GM19035 (cell line): ENCODE data around the gene NEK8.
A peak's percentile ranks its signal among the peaks of the same experiment; 100 is the strongest.
"Not testable (repeated sequence)": the region's sequence is repeated elsewhere in the genome, so short reads cannot be mapped to it uniquely, and the experiment has no call there.

Experiments
- ATAC-seq: cut with Tn5 transposase; IDR thresholded peaks from one replicate; pipeline ENCODE4 v1.9.1; 2021; ENCODE audit not compliant: unreplicated experiment

Gene NEK8

DNA sequence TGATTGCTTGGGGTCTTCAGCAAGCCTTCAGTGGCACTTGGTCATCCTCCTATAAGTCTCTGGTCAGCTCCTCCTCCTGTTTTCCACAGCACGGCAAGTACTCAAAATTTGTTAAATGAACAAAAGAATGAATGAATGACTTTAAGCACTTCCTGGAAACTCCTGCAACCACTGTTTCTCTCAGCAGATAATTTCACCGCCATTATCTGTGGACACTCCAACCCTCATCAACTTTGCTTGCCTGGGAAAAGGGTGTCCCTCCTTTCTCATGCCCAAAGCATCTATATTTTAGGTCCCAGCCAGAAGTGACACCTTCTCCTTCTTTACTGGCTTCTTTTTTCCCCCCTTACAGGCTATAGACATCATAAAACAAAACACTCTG is 21.3 kb upstream of the NEK8 start:
- ATAC-seq: no peak

DNA sequence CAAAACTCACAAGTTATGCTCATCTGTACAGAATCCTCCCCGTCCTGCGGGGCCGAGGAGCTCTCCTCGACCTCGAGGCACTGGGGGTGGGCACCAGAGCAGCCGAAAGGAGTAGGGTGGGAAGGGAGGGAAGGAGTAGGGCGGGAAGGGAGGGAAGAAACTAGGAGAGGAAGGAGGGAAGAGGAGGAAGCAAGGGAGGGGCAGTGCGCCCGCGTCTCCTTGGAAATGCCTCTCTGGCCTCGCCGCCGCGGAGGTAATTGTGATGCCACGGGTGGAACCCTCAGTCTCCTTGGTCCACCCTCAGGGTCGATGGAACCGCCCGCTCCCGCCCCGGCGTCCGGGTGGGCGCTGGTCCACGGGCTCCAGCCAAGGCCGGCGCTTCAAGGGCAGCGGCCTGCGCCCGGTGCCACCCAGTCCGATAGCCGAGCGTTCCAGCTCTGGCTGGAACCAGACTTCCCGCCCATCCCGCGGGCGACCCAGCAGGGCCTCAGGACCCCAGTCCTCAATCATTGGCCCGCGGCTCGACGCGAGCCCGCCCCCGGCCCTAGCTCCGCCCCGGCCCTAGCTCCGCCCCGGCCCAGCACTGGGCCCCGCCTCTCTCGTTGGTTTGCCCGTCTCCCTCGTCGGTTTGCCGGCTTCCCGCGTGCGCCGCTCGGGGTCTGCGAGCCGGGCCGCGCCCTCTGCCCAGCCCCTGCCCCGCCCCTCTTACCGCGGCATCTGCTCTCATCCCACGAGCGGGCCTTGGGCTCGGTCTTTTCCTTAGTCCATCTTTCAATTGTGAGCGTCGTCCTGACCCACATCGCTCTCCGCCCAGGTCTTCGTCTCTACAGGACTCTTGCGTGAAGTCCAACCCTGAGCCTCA is 17.5 kb upstream of the NEK8 start:
- peak; percentile 77 for ATAC-seq

DNA sequence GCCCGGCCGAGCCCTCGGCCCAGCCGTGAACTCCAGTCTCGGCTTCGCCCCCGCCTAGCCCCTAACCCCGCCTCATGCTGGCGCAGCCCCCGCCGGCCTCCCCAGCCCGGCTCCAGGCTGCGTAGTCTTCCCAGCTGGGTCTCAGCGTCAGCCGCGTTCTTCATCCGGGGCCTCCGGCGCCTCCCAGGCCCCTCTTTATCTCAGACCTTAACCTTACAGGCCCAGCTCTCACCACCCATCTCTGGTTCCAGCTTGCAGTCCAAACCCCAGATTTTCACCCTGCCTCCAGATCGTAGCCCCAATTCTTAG is 16.9 kb upstream of the NEK8 start, which contains the start of gene PROCA1:
PROCA1 (minus strand) TSS at position 166 of the 309 bp plus-strand sequence. CDS start 228 bp downstream, outside the sequence.
- no peak for ATAC-seq

DNA sequence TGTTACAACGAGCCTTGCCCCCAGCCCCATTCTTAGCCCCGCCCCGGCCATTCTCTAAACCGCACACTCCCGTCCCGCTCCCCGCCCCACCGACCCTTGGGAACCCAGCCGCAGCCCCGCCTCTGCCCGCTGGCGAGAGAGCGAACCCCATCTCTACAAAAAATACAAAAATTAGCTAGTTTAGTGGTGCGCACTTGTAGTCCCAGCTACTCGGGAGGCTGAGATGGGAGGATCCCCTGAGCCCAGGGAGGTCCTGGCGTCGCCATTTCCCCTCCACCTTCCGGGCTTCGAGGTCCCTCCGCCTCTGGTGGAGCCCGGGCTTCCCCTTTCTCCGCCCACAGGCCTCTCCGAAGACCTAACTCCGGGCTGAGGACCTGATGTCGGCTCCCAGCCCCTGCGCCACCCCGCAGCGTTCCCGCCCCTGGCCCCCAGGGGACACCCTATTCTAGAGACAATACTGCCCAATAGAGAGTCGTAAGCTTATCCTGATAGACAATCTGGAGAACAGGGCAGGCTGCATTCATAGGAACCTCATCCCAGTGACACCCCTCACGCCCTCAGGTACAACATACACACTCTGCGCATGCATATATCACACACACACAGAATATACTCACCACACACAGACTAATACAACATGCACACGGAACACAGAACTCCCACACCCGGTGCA is 16.4 kb upstream of the NEK8 start:
- ATAC-seq: no peak

DNA sequence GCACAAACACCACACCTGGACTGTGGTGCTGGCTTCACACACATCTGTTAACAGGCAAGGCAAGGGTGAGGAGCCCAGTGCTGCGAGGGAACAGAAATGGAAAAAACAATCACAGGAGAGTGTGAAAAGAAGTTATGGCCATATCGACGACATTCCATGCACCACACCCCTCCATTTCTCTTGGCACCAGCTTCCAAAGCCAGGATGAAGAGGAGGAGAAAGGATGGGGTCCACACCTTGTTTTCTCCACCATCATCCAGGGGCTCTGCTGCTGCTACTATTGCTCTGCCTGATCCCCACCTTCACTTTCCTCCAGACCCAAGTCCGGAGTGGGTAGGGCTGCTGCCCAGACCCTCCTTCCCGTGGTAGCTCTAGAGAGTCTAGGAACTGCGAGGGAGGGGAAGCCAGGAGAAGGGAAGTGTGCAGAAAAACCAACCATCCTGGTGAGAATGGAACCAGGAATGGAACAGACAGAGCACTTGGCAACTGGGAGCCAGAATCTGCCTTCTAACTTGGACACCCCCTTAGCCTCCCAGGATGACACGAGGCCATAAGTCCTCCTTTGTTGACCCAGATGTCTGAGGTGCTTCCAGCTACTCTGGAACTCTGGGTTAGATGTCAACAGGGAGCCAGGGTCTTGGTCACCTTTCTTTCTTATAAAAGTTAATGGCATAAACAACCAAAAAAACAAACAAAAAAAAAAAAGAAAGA is 15.7 kb upstream of the NEK8 start:
- no peak for ATAC-seq

DNA sequence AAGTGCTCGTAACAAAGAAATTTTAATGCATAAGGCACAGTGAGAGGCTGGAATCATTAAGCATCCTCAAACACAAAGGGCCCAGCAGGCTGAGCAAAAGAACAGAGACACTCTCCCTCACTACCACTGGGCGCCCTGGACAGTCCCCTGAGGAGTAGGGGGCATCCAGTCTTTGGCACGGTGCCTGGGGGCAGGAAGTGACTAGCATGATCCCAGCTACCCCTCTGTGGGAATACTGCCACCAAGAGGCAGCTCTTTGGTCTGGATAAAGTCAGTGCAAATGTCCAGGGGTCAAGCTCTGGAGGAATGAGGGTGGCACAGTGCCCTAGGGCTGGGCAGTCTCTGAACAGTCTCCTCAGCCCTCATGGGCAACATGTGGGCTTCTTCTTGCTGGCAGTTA is 14.3 kb upstream of the NEK8 start:
- ATAC-seq: no peak

DNA sequence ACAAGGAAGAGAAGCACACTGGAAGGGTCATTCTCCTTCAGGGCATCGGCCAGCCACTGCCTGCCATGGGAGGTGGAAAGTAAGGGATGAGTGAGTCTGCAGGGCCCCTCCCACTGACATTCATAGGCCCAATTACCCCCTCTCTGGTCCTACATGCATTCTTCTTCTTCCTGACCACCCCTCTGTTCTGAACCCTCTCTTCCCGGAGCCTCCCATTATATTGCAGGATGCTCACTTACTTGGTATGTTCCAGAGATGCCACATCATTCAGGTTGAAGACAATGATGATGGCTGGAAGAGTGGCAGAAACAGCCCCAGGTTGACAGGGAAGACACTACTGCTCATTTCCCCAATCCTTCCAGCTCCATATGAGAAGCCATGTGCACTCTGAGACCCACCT is 13.4 kb upstream of the NEK8 start:
- ATAC-seq: no peak

DNA sequence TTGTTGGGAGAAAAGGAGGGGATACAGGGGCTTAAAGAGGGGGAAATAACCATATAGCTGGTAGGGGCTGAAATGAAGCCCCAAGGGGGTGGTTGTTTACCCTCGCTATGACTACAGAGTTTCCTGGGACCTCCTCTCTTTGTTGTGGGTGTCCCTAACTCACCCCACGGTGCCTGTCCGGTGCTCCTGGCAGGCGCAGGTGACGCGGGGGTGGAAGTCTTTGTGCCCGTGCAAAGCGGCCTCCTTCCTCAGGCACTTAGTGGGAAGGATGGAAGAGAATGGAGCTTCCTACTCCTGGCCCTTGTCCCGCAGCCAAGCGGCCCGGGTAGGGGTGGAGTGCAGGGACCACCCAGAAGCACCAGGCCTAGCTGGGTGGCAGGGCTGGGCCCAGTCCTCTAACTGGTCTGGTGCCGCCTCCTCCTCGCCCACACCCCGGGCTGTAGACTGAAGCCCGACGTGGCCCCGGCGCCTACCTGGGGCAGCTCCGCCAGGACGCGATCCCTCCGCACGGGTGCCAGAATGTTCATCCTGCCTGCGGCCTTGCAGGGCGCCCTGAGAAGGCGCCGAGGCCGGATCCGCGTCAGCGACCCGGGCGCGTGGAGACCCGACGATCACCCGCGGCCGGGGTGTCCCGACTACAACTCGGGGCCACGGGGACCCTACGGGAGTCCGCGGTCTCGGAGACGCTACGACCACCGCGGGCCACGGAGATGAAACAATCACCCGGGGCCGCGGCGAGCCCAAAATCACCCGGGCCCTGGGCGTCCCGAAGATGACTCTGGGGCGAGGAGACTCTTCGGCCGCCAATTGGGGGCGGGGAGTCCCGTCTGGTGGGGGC is 11.6 kb upstream of the NEK8 start:
- ATAC-seq: no peak

DNA sequence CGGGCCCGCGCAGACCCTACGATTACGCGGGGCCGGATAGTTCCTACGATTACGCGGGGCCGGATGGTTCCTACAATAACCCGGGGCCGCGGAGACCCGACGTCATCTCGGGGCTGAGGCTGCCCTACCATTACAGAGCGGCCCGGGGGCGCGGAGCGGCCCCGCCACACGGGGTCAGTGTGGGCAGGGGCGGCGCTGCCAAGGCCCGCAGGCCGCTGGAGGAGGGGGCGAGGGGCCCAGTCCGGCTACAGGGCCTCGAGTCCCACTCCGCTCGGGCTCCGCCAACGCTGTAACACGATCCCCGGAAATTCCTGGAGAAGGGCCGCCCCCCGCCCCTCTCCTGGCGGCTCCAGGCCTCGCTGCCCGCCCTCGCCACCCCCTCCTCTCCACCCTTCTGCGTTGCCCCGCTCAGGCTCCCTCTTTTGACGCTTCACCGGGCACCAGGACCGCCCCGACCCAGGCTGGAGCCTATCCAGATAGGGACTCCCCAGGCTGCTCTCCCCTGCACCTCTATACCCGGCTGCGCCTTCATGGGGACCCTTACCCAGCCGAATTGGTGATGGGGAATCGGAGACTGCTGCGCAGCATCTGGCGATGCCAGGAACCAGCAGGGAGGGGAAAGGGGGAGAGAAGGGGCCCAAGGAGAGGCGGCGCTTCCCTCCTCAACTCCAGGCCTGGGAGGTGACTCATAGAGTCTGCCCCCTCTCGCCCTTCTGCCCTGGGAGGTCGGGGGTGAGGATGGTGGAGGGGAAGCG is 10.8 kb upstream of the NEK8 start, which contains the start of gene RAB34:
RAB34 (minus strand) TSS at position 291 of the 755 bp plus-strand sequence. CDS start 602 bp downstream, outside the sequence.
- no peak for ATAC-seq

DNA sequence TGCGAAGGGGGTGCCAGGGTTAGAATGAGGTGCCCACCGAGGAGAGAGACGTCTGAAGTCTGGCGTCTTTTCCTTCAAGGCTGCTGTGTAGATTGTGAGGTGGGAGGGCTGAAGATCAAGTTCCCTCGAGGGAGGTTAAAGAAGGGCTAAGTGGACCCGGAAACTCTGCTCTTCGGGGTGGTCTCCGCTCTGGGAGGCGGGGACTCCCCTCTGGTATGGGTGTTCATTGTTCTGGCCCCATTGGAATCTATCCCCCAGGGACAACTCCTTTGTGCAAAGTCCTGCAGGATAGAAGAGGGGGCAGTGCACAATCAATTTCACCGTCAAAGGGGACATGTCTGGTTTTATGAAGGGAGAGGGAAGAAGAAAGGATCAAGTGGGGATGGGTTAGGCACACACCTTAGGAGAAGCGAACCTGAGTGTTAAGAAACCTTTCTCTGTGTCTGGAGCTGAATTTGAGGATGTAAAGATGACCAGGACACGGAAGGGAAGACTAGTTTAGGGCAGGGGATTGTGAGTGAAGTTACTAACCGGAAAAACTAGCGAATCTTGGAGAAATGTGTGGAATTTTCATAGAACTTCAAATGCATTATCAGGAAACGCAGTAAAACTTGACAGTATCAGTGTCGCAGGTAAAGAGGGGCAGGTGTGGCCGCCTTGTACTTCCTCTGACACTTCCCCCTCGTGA is 10.1 kb upstream of the NEK8 start:
- ATAC-seq: no peak

DNA sequence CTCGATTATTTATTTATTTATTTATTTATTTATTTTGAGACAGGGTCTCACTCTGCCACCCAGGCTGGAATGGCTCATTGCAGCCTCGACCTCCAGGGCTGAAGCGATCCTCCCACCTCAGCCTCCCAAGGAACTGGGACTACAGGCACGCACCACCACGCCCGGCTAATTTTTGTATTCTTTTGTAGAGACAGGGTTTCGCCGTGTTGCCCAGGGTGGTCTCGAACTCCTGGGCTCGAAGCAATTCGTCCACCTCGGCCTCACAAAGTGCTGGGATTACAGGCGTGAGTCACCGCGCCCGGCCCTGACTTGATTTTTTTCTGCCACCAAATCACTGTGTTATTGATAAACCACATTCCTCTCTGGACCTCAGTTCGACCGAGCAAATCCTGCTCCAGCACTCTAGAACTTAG is 9.6 kb upstream of the NEK8 start:
- ATAC-seq: no peak

DNA sequence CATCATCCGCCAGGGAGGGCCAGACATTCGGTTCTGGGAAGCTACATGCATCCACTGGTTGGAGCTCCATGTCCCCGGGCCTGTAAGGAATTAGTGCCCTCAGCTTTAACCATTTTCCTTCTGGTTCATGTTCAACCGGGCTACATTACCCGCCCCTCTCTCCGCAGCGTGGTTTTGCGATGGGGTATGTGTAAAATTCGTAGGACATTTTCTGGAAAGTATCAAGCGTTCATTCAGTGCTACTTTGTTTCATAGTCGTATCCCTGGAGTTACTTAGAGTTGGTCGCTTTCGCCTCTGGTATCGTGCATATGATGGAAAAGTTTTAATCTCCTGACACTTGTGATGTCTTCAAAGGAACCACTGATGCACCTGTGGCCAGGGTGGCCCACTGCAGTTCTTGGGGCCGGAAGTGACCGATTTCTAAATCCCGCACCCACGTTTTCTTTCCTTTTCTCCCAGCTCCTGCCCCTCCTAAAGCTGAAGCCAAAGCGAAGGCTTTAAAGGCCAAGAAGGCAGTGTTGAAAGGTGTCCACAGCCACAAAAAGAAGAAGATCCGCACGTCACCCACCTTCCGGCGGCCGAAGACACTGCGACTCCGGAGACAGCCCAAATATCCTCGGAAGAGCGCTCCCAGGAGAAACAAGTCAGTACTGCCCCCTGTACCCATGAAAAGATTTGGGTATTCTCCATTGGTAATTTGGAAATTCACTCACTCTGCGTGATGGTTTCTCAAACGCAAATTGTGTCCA is 8.2 kb upstream of the NEK8 start:
- ATAC-seq: no peak

DNA sequence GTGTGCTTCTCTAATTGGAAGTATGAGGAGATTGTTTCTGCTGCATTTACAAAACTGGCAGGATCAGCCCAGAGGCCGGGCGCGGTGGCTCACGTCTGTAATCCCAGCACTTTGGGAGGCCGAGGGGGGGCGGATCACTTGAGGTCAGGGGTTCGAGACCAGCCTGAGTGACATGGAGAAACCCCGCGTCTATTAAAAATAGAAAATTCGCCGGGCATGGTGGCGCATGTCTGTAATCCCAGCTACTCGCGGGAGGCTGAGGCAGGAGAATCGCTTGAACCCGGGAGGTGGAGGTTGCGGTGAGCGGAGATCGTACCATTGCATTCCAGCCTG is 7.6 kb upstream of the NEK8 start:
- not testable (repeated sequence) for ATAC-seq

DNA sequence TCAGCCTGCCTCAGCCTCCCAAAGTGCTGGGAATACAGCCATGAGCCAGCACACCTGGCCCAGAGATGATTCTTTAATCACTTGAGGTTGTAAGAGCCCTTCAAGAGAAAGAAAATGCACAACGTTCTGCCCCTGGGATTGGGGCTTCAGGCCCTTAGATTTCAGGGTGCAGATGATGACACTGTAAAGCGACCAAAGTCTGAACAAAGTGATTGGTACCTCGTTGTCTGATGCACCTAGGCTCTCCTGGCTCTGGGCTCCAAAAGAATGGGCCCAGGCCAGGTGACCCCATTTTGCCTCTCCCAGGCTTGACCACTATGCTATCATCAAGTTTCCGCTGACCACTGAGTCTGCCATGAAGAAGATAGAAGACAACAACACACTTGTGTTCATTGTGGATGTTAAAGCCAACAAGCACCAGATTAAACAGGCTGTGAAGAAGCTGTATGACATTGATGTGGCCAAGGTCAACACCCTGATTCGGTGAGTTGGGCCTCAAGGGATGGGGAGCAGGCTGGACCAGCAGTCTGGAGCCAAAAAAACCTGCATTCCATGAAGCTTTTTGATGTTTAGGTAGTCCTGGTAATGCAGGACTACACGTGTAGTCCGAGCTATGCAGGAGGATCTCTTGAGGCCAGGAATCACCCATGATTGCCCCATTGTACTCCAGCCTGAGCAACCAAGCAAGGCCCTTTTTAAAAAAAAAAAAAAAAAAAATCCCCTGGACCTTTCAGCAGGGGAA is 6.0 kb upstream of the NEK8 start:
- ATAC-seq: no peak

DNA sequence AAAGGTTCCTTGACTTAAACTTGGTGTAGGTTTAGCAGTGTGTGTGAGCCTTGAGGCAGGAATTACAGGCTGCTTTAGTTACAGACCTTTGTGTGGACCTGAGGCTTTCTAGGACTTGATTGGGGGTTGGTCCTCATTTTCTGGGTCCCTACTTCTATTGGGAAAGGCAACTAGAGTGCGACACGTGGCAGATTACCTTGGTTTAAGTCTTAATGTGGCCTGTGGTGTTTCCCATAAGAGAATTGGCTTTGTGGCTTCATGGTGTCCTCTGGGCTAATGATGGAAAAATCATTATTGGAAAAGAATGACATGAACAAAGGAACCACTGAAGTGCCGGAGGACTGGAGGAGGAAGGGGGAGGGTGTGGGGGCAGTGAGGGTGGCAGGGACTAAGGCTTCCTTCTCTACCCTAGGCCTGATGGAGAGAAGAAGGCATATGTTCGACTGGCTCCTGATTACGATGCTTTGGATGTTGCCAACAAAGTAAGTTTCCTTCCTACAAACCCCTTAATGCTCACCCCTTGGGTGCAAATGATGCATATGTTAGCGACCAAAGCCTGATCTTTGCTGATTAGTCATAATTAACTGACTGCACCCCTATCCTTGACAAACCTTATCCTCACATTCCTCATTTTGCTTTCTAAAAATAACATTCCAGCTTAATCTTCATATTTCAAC is 5.3 kb upstream of the NEK8 start:
- ATAC-seq: no peak

DNA sequence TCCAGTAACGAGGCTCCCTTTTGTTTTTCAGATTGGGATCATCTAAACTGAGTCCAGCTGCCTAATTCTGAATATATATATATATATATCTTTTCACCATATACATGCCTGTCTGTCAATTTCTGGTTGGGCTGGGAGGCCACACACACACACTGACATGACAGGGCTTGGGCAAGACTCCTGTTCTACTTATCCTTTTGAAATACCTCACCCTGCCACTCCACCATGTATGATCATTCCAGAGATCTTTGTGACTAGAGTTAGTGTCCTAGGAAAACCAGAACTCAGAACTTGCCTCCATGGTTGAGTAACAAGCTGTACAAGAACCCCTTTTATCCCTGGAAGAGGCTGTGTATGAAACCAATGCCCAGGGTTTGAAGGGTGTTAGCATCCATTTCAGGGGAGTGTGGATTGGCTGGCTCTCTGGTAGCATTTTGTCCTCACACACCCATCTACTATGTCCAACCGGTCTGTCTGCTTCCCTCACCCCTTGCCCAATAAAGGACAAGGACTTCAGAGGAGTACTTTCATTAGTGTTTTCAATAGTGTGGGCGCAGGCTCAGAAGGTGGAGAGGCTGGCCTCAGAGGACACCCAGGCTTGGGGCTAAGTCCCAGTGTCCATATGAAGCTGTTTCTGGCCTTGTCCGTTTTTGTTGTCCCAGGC is 4.6 kb upstream of the NEK8 start:
- ATAC-seq: not testable (repeated sequence)

DNA sequence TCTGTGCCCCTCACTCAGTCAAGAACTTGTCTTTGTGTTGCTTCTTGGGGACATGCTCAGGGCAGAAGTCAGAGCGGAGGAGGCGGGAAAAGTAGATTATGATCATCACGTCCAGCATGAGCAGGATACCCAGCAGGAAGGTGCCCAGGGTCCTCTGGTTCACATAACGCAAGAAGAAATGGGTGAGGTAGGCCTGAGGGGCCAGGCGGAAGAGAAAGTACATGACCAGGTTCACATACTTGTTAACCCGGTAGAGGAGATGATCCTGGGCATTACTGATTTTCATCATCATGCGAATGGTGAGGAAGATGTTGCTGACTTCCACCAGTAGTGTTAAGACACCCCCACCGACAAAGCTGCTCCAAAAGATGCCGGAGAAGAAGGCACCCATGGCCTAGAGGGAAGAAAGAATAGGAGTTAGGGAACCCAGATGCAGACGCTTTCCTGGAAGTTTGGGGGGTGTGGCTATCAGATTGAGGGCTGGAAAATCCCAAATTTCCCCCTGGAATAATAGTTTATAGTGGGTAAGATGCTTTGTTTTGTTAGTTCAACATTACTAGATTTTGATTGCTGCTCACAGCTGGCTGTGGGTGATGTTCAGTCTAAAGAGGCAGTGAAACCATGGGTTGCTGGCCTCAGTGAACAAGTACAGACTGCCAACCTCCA is 4.0 kb upstream of the NEK8 start:
- ATAC-seq: no peak
